Keratinocyte (primary cell): ENCODE measurements around the gene FGF4. TPM values are rescaled to one million over a fixed set of nuclear protein-coding genes. Genes with fewer than 3 reads are reported as not detected.

Source experiments
- DNase-seq: peaks from one replicate; pipeline ENCODE4 v3.0.0-alpha.2; 2011; ENCODE audit warnings: low read depth, missing footprints, low spot score
- FAIRE-seq: peaks from 2 replicates; lab custom pipeline; 2011; peaks lifted over from hg19 to GRCh38; lab: Jason Lieb, UNC
- H2AFZ ChIP-seq: 2 replicates; pipeline ENCODE4 v1.6.0; 2012; ENCODE audit warnings: low read length, control low read depth, inconsistent platforms; ENCODE audit not compliant: control insufficient read depth
- H3K27ac ChIP-seq: 2 replicates; pipeline ENCODE4 v1.5.1; 2011; ENCODE audit warnings: low read length; ENCODE audit not compliant: control insufficient read depth, insufficient read depth
- H3K27me3 ChIP-seq: 3 replicates; pipeline ENCODE4 v1.6.0; 2011; ENCODE audit warnings: low read length; ENCODE audit not compliant: control insufficient read depth, insufficient read depth; ENCODE audit errors: extremely low read depth
- H3K36me3 ChIP-seq, 2 experiments: 2 replicates in 1 of 2; 3 replicates in 1 of 2; pipeline ENCODE4 v1.5.1; 2011; ENCODE audit warnings: low read length in 2 of 2, mild to moderate bottlenecking in 1 of 2; ENCODE audit not compliant: control insufficient read depth in 2 of 2, insufficient read depth in 2 of 2; ENCODE audit errors: extremely low read depth in 1 of 2
- H3K4me1 ChIP-seq: 3 replicates; pipeline ENCODE4 v1.5.1; 2011; ENCODE audit warnings: low read length; ENCODE audit not compliant: control insufficient read depth, insufficient read depth; ENCODE audit errors: extremely low read depth
- H3K4me2 ChIP-seq: 3 replicates; pipeline ENCODE4 v1.6.0; 2011; ENCODE audit warnings: low read depth, low read length; ENCODE audit not compliant: control insufficient read depth, insufficient read depth; ENCODE audit errors: extremely low read depth
- H3K4me3 ChIP-seq, 3 experiments: fragments of 200-600 bp in 1 of 3; sonication (generic) in 1 of 3; 2 replicates in 2 of 3; 3 replicates in 1 of 3; pipeline ENCODE4 v1.5.1; 2011 to 2016; ENCODE audit warnings: low read length in 3 of 3, mild to moderate bottlenecking in 3 of 3, control low read depth in 2 of 3, inconsistent platforms in 1 of 3, low read depth in 1 of 3, mixed read lengths in 1 of 3, mixed run types in 1 of 3, moderate library complexity in 1 of 3; ENCODE audit not compliant: control insufficient read depth in 2 of 3, insufficient read depth in 2 of 3; ENCODE audit errors: extremely low read depth in 1 of 3
- H3K79me2 ChIP-seq: 2 replicates; pipeline ENCODE4 v1.6.0; 2012; ENCODE audit warnings: low read length; ENCODE audit not compliant: control insufficient read depth, insufficient read depth
- H3K9ac ChIP-seq: 3 replicates; pipeline ENCODE4 v1.6.0; 2011; ENCODE audit warnings: low read length; ENCODE audit not compliant: control insufficient read depth, insufficient read depth; ENCODE audit errors: extremely low read depth
- H3K9me1 ChIP-seq: 3 replicates; pipeline ENCODE4 v1.6.0; 2011; ENCODE audit warnings: low read length; ENCODE audit not compliant: control insufficient read depth, insufficient read depth; ENCODE audit errors: extremely low read depth
- H3K9me3 ChIP-seq: 2 replicates; pipeline ENCODE4 v1.5.1; 2012; ENCODE audit warnings: low read depth, low read length; ENCODE audit not compliant: control insufficient read depth
- H4K20me1 ChIP-seq: 3 replicates; pipeline ENCODE4 v1.6.0; 2011; ENCODE audit warnings: low read length; ENCODE audit not compliant: control insufficient read depth, insufficient read depth; ENCODE audit errors: extremely low read depth
- EZH2 ChIP-seq: IDR thresholded peaks from one replicate; pipeline ENCODE4 v1.6.1; 2012; ENCODE audit warnings: inconsistent platforms, mild to moderate bottlenecking, low read length, moderate library complexity
- dilution Hi-C: fragments of 300-500 bp; cut with MboI; formaldehyde crosslinking; loops from one replicate; pipeline ENCODE4 v1.7.0; 2020; ENCODE audit warnings: low sequenced_read_pairs; ENCODE audit not compliant: extremely low pct_ligation_motif_present
- polyA plus RNA-seq, 5 experiments: library from polyadenylated mRNA; depleted of rRNA in 3 of 5; stranded (reverse) in 3 of 5; stranded (forward) in 1 of 5; unstranded in 1 of 5; fragments of >200 nt; gene quantifications; 1 replicate in 1 of 5; 2 replicates in 3 of 5; 3 replicates in 1 of 5; pipeline versions ENCODE4 v1.2.1 to v1.2.3, GENCODE V29; 2011 to 2012; ENCODE audit warnings: missing spikeins in 2 of 5, low read depth in 1 of 5, low replicate concordance in 1 of 5
- TF ChIP-seq, protein P1 (sequence below), 3 experiments: IDR thresholded peaks in 1 of 3; conservative IDR thresholded peaks in 1 of 3; optimal IDR thresholded peaks in 1 of 3; 2 replicates in 2 of 3; 3 replicates in 1 of 3; pipeline versions ENCODE3 to v1.5.1; 2011; ENCODE audit warnings: low read length in 3 of 3, mild to moderate bottlenecking in 3 of 3, moderate library complexity in 2 of 3, control low read depth in 1 of 3, inconsistent platforms in 1 of 3; ENCODE audit not compliant: insufficient read depth in 2 of 3; ENCODE audit errors: extremely low read depth in 1 of 3

Gene FGF4
- polyA plus RNA-seq, 1 donor (not counting 4 experiments of a cell fraction or from before 2014, with no cell fraction given): not detected

DNA sequence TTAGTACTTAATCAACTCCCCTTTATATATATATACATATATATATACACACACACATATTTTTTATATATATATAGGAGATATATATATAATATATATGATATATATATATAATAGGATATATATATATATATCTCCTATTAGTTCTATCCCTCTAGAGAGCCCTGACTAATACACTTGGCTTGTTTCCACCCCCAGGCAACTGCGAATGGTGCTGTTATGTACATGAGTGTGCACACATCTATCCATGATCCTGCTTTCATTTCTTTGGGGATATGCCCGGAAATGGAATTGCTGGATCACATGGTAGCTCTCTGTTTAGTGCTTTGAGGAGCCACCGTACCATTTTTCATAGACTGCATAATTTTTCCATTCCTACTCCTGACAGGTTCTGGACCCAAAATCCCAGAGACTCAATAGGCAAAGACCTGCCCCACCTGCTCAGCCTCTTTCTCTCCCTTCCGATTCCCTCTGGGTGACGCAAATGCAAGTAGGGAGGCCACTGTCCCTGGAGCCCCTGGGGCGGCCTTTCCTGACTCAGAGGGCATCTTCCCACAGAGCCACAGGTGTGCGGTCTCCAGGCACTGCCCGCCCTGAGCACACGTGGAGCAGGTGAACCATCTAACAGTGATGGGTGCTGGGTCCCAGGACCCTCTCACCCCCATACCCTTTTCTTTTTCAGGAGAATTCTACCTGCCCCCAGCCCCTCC lies 32.1 kb upstream of the FGF4 start:
- no peak for TF ChIP-seq EZH2
- TF ChIP-seq, protein P1, sequence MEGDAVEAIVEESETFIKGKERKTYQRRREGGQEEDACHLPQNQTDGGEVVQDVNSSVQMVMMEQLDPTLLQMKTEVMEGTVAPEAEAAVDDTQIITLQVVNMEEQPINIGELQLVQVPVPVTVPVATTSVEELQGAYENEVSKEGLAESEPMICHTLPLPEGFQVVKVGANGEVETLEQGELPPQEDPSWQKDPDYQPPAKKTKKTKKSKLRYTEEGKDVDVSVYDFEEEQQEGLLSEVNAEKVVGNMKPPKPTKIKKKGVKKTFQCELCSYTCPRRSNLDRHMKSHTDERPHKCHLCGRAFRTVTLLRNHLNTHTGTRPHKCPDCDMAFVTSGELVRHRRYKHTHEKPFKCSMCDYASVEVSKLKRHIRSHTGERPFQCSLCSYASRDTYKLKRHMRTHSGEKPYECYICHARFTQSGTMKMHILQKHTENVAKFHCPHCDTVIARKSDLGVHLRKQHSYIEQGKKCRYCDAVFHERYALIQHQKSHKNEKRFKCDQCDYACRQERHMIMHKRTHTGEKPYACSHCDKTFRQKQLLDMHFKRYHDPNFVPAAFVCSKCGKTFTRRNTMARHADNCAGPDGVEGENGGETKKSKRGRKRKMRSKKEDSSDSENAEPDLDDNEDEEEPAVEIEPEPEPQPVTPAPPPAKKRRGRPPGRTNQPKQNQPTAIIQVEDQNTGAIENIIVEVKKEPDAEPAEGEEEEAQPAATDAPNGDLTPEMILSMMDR (optimal IDR thresholded peaks at IDR 0.05 in 1 of 3, IDR thresholded peaks at IDR 0.05 in 1 of 3, conservative IDR thresholded peaks at IDR 0.05 in 1 of 3; ENCODE audit: extremely low read depth in 1 of 3, insufficient read depth in 2 of 3, low read length in 3 of 3): no peak
- no peak for FAIRE-seq
- Histone ChIP-seq H4K20me1 (no peaks in the 10 kb centered on the region), H3K4me1 (no peaks in the 10 kb centered on the region), H3K9me3 (no peaks in the 10 kb centered on the region), H3K4me3 (no peak overlapping the region), H3K9ac (no peak overlapping the region), H3K79me2 (no peaks in the 10 kb centered on the region), H3K27ac (no peak overlapping the region), H3K36me3 (no peaks in the 10 kb centered on the region), H3K27me3 (peaks cover 26% of the 10 kb centered on the region), H3K4me2 (no peak overlapping the region), H3K9me1 (no peaks in the 10 kb centered on the region), H2AFZ (no peak overlapping the region)
- dilution Hi-C loops: no loop called here
- no peak for DNase-seq

DNA sequence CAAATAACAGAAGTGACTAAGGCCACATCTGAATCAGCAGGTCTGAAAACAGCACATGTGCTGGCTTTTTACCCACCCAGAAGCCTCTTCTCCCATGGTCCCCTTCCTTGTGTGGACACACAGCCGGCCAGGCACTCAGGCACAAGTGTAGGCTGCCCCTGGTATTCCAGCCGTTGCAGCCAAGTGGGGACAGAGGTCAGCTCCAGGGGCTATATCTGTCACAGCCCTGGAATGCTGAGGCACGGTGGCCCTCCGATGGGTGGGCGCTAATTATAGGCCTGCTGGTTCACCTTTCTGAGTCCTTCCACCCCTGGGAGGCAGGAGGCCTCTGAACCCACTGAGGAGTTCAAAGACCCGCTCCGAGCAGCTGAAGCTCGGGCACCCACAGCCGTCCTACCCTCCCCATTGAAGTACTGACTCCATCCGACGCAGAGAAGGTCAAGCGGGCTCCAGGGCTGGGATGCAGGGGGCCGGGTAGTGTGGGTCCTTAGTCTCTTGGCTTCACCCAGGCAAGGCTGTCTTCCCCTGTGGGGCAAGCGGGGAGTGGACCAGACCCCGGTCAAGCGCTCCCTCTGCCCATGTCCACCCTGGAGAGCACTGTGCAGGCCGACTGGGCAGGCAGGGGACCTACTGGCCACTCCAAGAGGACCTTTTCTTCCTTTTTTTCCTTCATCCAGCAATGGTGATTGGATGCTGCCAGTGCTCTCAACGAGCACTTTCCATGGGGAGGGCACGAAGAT lies 29.8 kb upstream of the FGF4 start:
- TF ChIP-seq, protein P1 (optimal IDR thresholded peaks at IDR 0.05 in 1 of 3, IDR thresholded peaks at IDR 0.05 in 1 of 3, conservative IDR thresholded peaks at IDR 0.05 in 1 of 3; ENCODE audit: extremely low read depth in 1 of 3, insufficient read depth in 2 of 3, low read length in 3 of 3): no peak
- TF ChIP-seq EZH2: no peak
- no peaks in the 10 kb centered on the region for H3K79me2 ChIP-seq
- H3K4me1 ChIP-seq: no peaks in the 10 kb centered on the region
- no peak overlapping the region for H2AFZ ChIP-seq
- no peak overlapping the region for H3K27ac ChIP-seq
- no peak overlapping the region for H3K9ac ChIP-seq
- no peaks in the 10 kb centered on the region for H3K9me1 ChIP-seq
- no peaks in the 10 kb centered on the region for H3K9me3 ChIP-seq
- no peak for DNase-seq
- no peaks in the 10 kb centered on the region for H3K36me3 ChIP-seq
- H4K20me1 ChIP-seq: no peaks in the 10 kb centered on the region
- FAIRE-seq: no peak
- H3K27me3 ChIP-seq: peaks cover 20% of the 10 kb centered on the region
- H3K4me3 ChIP-seq: no peak overlapping the region
- dilution Hi-C loops: no loop called here
- no peak overlapping the region for H3K4me2 ChIP-seq
